HUES48 (cell line): ENCODE data around the gene BORCS6.

Source experiments
- H3K27ac ChIP-seq: one replicate; pipeline ENCODE4 v1.7.0; 2013; ENCODE audit warnings: low read depth, low read length, inconsistent platforms
- H3K27me3 ChIP-seq: 2 replicates; pipeline ENCODE4 v1.6.1; 2013; ENCODE audit warnings: mild to moderate bottlenecking, low read length; ENCODE audit not compliant: control insufficient read depth, insufficient read depth
- H3K36me3 ChIP-seq: 2 replicates; pipeline ENCODE4 v1.6.1; 2013; ENCODE audit warnings: low read length; ENCODE audit not compliant: control insufficient read depth, insufficient read depth
- H3K4me1 ChIP-seq: 2 replicates; pipeline ENCODE4 v1.6.1; 2013; ENCODE audit warnings: mild to moderate bottlenecking, low read length; ENCODE audit not compliant: control insufficient read depth, insufficient read depth
- H3K4me3 ChIP-seq: 2 replicates; pipeline ENCODE4 v1.5.1; 2013; ENCODE audit warnings: mild to moderate bottlenecking, low read depth, low read length
- H3K9ac ChIP-seq: 2 replicates; pipeline ENCODE4 v1.6.1; 2013; ENCODE audit warnings: mild to moderate bottlenecking, low read depth, low read length, moderate library complexity
- H3K9me3 ChIP-seq: 2 replicates; pipeline ENCODE4 v1.6.1; 2013; ENCODE audit warnings: low read length; ENCODE audit not compliant: control insufficient read depth, insufficient read depth

The BORCS6 gene

DNA sequence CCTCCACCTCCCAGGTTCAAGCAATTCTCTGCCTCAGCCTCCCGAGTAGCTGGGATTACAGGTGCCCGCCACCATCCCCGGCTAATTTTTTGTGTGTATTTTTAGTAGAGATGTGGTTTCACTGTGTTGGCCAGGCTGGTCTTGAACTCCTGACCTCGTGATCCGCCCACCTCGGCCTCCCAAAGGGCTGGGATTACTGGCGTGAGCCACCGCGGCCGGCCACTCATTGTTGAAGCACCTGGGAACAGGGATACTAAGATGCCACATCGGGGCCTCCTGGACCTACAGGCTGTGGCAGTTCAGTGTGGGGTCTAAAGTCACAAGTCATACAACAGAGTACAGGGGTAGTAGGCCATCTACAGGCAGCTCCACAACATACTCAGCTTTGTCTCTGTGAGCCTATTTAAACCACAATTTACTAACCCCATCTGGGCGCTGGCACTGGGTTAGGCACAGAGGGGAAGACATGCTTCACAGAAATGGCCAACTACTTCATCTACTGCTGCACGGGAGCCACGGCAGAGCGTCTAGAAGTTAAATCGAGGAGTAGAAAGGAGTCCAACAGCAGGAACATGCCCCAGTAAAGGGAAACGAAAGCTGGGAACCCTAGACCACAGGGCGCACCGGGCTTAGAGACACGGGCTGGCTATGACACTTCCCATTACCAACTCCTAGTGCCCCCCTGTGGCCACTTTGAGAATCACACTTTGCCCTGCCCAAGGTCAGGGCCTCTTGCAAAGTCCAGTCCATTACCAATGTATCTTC, 31.5 kb downstream of the BORCS6 start:
- no peak overlapping the region for H3K9ac ChIP-seq
- no peak overlapping the region for H3K4me3 ChIP-seq
- H3K4me1 ChIP-seq, result peaks cover 17% of the 10 kb centered on the region
- H3K9me3 ChIP-seq, result no peaks in the 10 kb centered on the region
- H3K27me3 ChIP-seq, result no peaks in the 10 kb centered on the region
- peaks cover 20% of the 10 kb centered on the region for H3K36me3 ChIP-seq
- peak overlapping the region; percentile 54 for H3K27ac ChIP-seq

DNA sequence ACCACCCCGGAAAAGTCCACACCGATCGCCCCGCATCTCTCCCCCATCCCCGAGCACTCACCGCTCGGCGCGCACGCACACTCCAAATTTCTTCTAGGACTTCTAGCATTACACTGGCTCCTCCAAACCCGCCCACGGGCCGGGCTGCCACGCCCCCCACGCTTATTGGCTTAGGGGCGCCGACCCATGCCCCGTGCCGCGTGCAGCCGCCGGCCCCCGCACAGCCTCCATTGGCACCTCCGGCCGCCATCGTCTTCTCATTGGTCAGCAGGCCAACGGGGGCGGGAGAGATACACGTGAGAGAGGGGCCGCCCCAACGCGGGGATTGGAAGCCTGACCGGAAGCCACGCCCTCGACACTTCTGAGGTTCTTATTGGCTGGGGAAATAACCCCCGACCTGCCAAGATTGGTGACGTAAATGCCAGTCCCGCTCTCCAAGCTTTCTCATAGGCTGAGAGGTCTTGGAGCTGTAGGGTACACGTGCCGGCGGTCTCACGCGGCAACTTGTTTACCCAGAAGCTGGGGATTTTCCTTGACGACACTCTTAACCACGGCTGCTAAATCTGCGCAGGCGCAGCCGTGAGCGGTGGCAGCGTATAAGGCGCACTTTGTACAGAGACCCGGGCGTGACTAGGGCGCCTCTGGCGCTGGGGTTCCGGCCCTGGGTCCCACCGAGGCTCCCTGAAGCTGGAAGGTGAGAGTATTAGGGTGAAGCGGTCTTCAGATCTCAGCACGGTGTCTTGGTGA, 33.6 kb downstream of the BORCS6 start:
- peak overlapping the region; percentile 80 for H3K9ac ChIP-seq
- H3K4me1 ChIP-seq, result peaks cover 17% of the 10 kb centered on the region
- H3K9me3 ChIP-seq, result no peaks in the 10 kb centered on the region
- H3K27ac ChIP-seq, result peak overlapping the region; percentile 98
- H3K27me3 ChIP-seq, result no peaks in the 10 kb centered on the region
- peaks cover 18% of the 10 kb centered on the region for H3K36me3 ChIP-seq
- H3K4me3 ChIP-seq, result peak overlapping the region; percentile 80

DNA sequence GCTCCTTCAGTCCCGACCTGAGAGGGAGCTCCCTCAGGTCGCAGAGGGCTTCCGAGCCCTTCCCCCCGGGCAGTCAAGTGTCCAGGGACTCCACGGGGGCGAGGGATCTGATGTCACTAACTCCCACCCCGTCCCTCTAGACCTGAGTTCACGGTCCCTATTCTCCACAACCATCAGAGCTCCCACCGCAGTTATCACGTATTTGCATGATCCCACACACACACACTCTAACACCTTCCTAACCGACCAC, 34.1 kb downstream of the BORCS6 start:
- H3K27ac ChIP-seq, result peak overlapping the region; percentile 73
- peak overlapping the region; percentile 63 for H3K9ac ChIP-seq
- peaks cover 13% of the 10 kb centered on the region for H3K36me3 ChIP-seq
- peak overlapping the region; percentile 80 for H3K4me3 ChIP-seq
- peaks cover 17% of the 10 kb centered on the region for H3K4me1 ChIP-seq
- no peaks in the 10 kb centered on the region for H3K27me3 ChIP-seq
- H3K9me3 ChIP-seq, result no peaks in the 10 kb centered on the region

DNA sequence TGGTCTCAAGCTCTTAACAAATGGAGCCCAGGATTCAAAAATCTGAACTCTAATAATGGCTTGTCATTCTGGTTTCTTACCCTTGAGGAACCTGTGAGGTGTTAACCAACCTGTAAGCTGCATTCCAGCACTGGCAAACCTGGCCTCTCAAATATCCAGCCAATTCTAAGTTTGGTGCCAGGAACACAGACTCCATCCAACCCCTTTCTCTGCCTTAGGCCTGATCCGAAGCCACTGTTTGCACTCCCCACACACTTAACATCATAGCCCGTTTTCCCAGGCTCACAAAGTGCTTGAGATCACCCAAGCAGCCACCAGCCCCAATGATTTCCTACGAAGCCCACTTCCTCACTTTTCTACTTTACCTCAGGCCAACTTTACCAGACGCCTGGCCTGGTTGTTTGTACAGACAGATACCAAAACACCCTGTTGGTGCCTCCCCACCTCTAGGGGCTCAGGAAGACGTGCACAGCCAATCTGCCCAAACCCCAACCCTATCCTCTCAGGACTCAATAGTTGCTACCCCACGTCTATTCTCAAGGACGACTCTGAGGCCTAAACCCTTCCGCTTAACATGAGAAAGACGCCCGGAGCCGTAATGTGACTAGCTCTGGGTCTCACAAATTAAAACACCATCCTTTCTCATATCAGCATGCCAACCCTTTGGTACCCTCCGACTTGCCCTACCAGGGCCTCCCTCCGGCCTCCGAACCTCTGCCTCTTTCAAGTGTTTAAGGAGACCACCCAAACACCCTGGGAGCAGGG, 34.6 kb downstream of the BORCS6 start:
- H3K4me3 ChIP-seq, result peak overlapping the region; percentile 80
- H3K9me3 ChIP-seq, result no peaks in the 10 kb centered on the region
- peaks cover 17% of the 10 kb centered on the region for H3K4me1 ChIP-seq
- H3K9ac ChIP-seq, result peak overlapping the region; percentile 63
- H3K36me3 ChIP-seq, result peaks cover 10% of the 10 kb centered on the region
- peak overlapping the region; percentile 73 for H3K27ac ChIP-seq
- H3K27me3 ChIP-seq, result no peaks in the 10 kb centered on the region

DNA sequence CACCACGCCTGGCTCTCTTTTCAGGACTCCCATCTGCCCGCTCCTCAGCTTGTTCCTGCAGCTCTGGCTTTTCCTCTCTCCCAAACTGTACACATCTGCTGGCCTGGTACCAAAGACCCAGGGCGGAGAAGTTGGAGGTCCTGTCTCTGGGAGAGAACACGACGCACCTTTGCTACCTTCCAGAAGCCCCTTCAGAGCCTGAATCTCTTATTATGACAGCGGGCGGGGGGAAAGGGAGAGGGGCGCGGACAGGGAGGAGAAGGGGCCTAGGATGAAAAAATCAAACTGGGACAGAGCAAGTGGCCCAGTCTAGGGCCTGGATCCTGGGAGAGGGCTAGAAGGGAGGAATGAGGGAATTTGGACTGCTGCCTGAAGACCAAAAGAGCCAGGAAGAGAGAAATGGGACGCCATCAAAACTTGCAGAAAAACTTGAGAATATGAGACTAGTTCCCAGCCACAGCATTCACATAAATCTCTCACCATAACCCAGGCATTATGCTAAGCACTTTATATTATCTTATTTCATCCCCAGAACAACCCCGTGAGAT, 35.3 kb downstream of the BORCS6 start:
- Histone ChIP-seq H3K9me3 (no peaks in the 10 kb centered on the region), H3K4me1 (peaks cover 17% of the 10 kb centered on the region), H3K9ac (no peak overlapping the region), H3K4me3 (peak overlapping the region; percentile 64), H3K27ac (peak overlapping the region; percentile 92), H3K27me3 (no peaks in the 10 kb centered on the region), H3K36me3 (peaks cover 11% of the 10 kb centered on the region)

DNA sequence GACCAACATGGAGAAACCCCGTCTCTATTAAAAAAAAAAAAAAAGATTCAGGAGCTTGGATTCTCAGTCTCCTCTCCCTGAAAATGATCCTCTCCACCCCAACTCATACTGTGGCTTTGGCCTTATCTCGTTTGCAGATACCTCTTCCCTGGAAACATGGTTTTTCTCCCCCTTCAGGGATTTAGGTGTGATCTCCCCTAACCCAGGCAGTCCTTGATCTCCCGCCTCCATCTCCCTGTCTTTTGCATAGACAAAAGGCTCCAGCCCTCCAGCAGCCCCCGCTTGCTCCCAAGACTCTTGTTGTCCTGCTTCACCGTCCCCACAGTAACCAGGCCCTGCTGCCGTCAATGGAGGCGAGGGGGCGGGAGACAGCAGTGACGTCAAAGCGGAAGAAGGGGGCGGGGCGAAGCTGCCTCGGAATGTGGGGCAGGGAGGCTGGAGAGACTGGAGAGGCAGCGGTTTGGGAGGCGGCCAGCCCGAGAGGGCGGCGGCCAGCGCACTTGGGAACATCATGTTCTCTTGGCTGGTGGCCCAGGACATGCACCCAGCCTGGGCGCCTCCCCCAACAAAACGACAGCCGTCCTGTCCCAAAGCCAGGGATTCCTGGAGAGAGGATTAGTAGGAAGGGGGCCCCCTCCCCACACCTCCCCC, 35.9 kb downstream of the BORCS6 start:
- peak overlapping the region; percentile 92 for H3K27ac ChIP-seq
- peaks cover 13% of the 10 kb centered on the region; the same call in 1 of the 2 replicates for H3K36me3 ChIP-seq
- no peaks in the 10 kb centered on the region for H3K27me3 ChIP-seq
- H3K4me3 ChIP-seq, result peak overlapping the region; percentile 64
- H3K9ac ChIP-seq, result peak overlapping the region; percentile 30; the same call in 1 of the 2 replicates
- H3K4me1 ChIP-seq, result peaks cover 17% of the 10 kb centered on the region
- no peaks in the 10 kb centered on the region for H3K9me3 ChIP-seq

DNA sequence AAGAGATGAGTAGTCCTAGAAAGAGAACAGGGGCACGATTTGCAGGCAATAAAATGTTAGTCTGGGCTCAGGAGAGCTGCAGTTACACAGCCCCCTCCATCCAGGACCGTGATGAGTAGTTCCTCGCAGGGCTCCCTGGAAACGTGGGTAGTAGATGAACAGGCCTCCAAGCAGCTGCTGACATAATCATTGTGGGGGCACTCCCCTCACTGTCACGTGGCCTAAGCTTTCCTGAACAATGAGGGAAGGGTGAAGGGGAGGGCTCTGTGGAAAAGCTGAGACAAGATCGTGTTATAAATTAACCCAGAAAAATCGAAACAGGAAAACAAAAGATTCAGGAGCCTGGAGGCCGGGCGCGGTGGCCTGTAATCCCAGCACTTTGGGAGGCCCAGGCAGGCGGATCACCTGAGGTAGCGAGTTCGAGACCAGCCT, 36.4 kb downstream of the BORCS6 start:
- H3K9ac ChIP-seq, result no peak overlapping the region
- no peaks in the 10 kb centered on the region for H3K27me3 ChIP-seq
- no peaks in the 10 kb centered on the region for H3K9me3 ChIP-seq
- H3K4me3 ChIP-seq, result peak overlapping the region; percentile 64; the same call in 1 of the 2 replicates
- peaks cover 17% of the 10 kb centered on the region for H3K4me1 ChIP-seq
- H3K36me3 ChIP-seq, result peaks cover 16% of the 10 kb centered on the region
- H3K27ac ChIP-seq, result peak overlapping the region; percentile 92

DNA sequence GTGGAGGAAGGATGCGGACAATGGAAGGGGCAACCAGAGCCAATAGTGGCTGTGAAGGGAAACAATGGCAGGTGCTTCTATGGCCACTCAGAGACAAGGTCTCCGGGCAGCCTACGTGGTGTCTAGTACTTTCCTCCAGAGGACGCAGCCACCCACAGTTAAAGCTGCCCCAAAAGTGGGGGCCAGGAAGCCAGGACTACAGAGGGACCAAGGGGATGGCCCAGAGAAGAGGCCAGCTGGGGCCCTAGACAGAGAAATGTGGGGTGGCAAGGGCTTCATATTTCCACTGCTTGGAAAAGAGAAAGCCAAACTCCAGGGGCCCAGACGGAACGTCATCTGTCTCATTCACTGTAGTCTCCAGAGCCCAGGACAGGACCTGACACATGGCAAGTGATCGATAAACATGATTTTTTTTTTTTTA, 36.9 kb downstream of the BORCS6 start:
- Histone ChIP-seq H3K4me1 (peaks cover 17% of the 10 kb centered on the region), H3K27ac (no peak overlapping the region), H3K4me3 (no peak overlapping the region), H3K36me3 (peaks cover 21% of the 10 kb centered on the region), H3K9ac (no peak overlapping the region), H3K27me3 (no peaks in the 10 kb centered on the region), H3K9me3 (no peaks in the 10 kb centered on the region)

DNA sequence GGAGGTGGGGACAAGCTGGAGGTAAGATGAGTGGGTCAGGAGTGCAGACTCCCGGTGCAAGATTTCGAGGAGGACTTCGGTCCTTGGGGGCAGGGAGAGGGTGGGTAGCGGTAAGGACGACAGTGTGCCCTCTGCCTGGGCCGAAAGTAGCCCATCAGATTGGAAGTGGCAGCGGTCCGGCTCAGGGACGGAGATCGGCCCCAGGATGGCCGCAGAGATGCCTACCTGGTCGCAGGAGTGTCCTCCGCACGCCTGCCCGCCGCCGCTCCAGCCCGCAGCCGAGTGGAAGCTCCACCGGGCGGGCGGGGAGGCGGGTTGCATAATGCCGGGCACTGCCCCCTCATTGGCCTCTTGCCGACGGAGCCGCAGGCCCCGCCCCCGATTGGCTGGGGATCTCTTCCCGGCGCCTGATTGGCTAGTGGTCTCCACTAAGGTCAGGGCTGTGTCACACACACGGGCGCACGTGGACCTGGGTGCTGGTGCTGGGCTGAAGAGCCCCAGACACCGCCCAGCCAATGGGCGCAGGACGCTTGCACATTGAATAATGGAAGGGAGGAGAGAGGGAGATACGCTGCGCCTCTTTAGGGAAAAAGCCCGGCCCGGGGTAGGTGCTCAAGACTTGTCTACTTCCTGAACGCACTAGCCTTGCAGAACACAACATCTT, 37.7 kb downstream of the BORCS6 start, which contains the start of gene PER1:
TSS of gene PER1 (minus strand) at position 293 of the 664 bp plus-strand sequence. CDS start 1,698 bp downstream, outside the sequence.
- H3K9ac ChIP-seq, result no peak within 1 kb of the TSS; the same call in 1 of the 2 replicates
- H3K9me3 ChIP-seq, result no peaks in the 10 kb centered on the region
- peak within 1 kb of the TSS; percentile 80 for H3K4me3 ChIP-seq
- H3K4me1 ChIP-seq, result peaks cover 17% of the 10 kb centered on the region
- H3K27ac ChIP-seq, result peak within 1 kb of the TSS; percentile 52
- H3K36me3 ChIP-seq, result peaks cover 29% of the 10 kb centered on the region
- H3K27me3 ChIP-seq, result no peaks in the 10 kb centered on the region

DNA sequence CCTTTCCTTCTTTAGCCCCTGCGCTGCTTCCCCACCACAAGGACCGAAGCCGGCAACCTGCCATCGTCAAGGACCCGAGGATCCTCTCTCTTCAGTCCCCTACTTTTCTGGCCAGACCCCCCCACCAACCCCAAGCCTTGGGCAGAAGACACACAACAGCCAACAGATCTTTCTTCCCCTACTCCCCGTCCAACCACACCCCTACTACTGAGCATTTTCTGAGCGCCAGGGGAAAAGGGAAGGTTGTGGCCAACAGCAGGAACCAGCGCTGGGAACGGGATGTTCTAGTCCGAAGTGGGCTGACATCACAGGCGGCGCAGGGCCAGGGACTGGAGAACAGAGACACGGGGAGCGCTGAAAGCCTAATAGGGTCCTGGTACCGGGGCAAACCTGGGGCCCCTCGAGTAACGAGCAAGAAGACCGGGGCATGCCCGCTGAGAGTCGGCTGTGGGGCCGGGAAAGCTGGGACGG, 38.3 kb downstream of the BORCS6 start:
- Histone ChIP-seq H3K4me1 (peaks cover 17% of the 10 kb centered on the region), H3K36me3 (peaks cover 35% of the 10 kb centered on the region), H3K27me3 (no peaks in the 10 kb centered on the region), H3K4me3 (peak overlapping the region; percentile 80), H3K9ac (no peak overlapping the region; the same call in 1 of the 2 replicates), H3K27ac (peak overlapping the region; percentile 52), H3K9me3 (no peaks in the 10 kb centered on the region)
